T-helper 1 cell (primary cell): ENCODE results near the gene ORMDL3.

ENCODE experiments used
- DNase-seq, 5 donors: peaks; one replicate each; pipeline ENCODE4 v3.0.0-alpha.2; 2012 to 2020
- total RNA-seq, 4 donors: gene quantifications; one replicate each; lab custom pipeline; 2026; lab: John Stamatoyannopoulos, UW

The ORMDL3 gene, protein sequence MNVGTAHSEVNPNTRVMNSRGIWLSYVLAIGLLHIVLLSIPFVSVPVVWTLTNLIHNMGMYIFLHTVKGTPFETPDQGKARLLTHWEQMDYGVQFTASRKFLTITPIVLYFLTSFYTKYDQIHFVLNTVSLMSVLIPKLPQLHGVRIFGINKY
- 94.3 to 137 (median 109) reads per million in 4 donors for total RNA-seq

DNA sequence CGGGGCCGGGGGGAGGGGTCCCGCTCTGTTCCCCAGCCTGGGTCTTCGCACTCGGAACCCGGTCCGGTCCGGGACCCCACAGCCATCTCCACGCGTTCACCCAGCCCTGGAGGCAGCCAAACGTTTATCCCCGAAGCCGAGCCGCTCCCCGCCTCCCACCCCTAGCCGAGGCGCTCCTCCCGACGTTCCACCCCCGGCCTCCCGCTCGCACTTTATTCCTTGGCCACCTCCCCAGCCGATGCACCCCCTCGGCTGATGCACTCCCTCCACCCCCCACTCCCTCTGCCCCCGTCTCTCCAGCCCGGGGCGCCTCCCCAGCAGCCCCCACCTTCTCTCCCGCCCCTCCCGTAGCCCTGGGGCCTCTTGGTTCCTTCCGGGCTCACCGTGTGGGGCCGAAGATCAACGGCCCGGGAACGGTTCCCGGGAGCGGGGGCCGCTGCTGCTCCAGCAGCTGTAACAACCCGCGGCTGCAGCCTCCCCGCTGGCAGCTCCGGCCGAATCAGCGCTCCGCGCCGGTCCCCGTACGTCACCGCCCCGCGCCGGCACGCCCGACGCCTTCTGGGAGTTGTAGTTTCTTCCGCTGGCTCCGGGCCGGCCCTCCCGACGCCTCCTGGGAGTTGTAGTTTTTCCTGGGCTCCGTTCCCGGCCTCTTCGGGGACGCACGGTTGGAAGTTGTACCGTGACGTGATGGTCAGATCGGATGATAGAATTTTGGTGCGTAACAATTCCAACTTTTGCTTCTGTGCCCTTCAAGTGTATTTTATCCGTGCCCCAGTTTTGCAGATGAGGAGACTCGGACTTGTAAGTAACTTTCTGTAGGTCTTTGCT lies at the start of gene ORMDL3, which contains the start of gene LRRC3C:
ORMDL3 (minus strand) TSS at position 501 of the 828 bp plus-strand sequence. CDS start 3,398 bp downstream, outside the sequence.
LRRC3C (plus strand) TSS at position 632 of the 828 bp plus-strand sequence. CDS start 13,792 bp downstream, outside the sequence.
- peak; percentile 77 to 93 (median 86) for DNase-seq

DNA sequence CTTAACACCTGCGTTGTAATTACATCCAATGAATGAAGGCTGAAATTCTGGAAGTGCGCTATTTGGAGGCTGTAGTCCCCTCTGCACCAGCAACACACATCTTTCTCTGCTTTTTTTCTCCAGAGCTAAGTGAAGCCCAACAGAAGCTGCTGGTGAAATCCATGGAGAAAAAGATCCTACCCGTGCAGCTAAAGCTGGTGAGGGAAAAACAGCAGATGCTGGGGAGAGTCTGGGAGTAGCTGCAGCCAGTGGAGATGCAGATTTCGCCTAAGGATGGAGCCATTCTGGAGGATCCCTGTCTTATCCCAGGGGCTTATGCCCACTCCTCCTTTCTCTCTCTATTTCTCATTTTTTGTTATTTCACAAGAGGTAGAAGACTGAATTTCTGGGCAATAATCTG lies 48.4 kb upstream of the ORMDL3 start:
- no peak for DNase-seq

DNA sequence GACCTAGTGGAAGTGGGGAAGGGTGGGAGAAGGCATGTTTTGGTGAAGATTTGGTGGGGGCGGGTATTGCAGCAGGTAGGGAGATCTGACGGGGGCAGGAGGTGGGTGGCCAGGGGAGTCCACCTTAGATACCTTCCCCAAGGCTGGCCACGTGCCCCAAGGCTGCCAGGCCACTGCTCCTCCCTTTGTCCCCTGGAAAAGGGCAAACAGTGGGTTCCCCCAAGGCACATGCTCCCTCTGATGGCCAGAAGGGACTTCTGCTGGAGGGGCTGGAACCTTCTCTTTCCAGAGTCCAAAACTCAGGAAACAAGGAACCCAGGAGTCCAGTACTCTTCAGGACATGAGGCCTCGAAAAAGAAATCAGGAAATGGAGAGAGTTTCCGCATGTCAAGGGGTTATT lies 47.0 kb upstream of the ORMDL3 start:
- no peak for DNase-seq

DNA sequence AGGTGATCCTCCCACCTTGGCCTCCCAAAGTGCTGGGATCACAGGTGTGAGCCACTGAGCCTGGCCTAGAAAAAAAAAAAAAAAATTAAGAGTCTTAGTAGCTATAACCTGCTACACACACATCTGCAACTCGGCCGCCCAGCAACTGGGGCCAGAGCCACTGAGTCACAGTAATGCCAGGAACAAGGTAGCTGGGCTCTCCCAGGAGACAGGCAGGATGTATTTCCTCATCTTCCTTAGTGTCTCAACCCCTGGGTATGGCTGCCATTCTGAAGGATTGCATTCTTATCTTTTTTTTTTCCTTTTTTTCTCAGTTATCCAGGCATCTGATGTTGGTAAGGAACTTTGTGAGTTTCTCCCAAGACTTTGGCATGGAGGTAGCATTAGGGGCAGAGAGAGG lies 46.1 kb upstream of the ORMDL3 start:
- no peak for DNase-seq

DNA sequence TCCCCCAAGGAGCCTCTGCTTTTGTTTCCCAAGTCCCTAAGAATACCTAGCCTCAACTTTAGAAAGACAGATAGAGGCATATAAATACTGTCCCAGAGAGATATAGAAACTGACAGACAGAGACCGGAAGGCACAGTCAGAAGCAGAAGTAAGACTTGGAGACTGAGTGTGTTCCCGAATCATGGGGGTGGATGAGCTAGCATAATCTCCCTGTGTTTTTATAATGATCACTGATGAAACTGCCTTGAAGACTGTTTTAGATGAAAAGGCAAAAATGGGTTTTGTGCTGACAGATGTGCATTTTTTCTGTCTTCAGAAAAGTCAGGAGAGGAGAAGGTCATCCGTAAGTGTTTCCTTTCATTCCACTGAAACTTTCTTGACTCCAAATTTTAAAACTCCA lies 44.9 kb upstream of the ORMDL3 start:
- no peak for DNase-seq

DNA sequence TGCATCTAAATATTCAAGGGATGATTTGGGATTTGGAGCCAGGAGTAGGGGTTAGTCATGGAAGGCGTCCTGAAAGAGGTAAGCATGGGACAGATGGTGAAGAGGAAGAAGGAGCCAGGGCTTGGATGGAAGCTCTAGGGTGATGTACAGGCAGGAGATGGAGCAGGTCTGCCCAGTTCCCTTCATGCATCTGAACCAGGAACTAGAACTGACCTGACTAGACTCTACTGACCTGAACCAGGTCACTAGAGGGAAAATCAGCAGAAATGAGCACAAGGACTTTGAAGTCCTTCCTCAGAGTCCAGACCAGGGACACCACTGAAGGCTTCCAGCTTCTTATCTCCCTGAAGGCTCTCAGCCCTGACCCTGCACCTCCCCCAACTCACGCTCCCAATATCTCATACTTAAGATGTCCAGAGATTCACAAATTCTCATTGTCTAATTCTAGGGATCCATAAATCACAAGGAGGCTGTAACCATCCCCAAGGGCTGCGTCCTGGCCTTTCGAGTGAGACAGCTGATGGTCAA lies 43.7 kb upstream of the ORMDL3 start:
- no peak for DNase-seq

DNA sequence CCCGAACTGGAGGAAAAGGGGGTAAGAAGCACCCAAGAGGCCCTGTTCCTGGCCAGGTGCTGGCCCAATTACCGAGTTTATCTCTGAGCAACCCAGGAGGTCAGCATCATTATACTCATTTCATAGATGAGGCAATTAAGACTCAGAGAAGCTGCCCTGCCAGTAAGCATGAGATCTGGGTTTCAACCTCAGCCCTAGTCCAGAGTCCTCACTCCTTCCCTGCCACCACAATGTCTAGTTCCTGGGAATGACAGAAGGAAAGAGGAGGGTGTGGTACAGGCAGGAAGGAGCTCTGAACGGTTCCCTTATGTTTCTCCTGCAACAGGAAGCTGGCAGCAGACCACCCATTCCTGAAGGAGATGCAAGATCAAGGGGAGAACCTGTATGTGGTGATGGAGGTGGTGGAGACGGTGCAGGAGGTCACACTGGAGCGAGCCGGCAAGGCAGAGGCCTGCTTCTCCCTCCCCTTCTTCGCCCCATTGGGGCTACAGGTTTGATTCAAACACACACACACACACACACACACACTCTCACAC lies 42.8 kb upstream of the ORMDL3 start:
- DNase-seq: no peak

DNA sequence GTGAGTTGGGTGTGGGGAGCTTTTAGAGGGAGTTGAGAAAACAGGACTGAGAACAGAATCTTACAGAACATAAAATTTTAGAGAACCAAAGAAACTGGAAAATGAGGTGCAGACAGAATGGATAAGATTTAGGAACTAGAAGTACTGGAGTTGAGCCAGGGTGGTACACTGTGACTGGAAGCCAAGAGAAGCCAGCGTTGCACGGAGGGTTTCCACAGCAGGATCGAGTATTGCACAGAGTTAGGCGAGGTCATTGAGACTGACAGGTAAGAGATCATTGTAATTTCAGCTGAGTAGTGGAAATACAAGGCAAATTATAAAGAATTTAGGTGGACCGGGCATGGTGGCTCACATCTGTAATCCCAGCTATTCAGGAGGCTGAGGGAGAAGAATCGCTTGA lies 42.0 kb upstream of the ORMDL3 start:
- no peak for DNase-seq

DNA sequence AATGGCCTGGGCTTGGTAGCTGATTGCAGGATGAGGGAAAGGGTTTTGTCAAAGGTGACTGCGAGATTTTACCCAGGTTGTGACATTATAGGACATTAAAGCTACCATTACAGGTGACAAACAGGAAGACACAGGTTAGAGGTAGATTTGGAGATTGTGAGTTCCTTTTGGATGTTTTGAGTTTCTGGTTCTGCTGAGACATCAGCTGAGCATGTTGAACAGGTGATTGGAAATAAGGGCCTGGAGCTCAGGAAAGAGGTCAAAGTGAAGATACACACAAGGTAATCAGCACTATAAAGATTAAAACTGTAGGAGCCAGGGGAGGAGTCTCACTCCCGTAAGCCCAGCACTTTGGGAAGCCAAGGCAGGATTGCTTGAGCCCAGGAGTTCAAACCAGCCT lies 41.4 kb upstream of the ORMDL3 start:
- DNase-seq: no peak

DNA sequence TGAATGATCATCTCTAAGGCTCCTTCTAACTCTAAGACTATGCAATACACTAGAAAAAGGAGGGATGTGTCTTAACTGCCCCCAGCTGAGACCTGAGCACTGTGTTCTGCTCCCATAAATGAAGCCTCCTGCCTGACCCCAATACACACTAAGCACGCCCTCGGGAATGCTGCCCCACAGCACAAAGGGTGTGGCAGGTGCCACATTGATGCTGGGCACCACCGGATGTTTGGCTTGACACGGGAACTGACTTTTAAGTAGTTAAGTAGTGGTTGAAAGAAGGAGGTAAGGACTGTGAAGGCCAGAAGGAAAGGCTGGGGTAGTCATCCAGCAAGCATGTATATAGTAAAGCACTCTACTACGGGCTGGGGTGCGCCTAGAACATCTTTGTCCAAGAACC lies 39.4 kb upstream of the ORMDL3 start:
- no peak for DNase-seq

DNA sequence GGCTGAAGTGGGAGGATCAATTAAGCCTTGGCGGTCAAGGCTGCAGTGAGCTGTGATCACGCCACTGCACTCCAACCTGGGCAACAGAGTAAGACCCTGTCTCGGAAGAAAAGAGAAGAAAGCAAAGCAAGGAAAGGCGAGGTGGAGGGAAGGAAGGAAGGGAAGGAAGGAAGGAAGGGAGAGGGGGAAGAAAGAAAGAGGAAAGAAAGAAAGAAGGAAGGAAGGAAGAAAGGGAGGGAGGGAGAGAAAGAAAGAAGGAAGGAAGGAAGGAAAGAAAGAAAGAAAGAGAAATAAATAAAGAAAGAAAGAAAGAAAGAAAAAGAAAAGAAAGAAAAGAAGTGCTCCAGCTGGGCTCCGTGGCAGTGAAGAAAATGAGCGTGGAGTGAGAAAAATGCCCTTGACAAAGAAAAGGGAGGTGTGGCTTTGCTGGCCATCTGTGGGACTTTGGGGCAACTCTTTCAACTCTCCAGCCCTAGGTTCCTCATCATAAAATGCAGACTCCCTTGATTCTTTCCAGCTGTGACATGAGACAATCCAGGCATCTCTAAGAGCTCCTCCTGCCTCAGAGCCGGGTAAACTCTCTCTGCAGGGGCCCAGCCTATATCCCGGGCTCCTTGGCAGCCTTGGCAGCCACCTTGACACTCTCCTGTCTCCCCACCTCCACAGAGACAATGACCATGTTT lies 37.8 kb upstream of the ORMDL3 start:
- DNase-seq: no peak

DNA sequence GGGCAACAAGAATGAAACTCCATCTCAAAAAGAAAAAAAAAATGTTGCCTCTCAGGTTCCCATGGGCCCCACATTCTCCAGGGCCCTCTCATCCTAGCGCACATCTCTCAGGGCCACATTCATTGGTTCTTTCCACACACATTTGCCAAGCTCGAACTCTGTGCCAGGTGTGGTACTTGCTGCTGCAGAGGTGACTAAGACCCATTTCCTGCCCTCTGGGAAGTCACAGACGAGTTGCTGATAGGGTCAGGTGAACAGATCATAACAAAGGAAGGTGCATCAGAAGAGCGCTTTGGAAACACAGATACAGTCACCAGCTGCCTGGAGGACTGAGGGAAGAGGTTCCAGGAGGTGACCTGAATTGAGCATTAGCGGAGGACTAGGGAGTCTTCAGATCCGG lies 36.4 kb upstream of the ORMDL3 start:
- DNase-seq: peak in 1 of 5 donors; percentile 38

DNA sequence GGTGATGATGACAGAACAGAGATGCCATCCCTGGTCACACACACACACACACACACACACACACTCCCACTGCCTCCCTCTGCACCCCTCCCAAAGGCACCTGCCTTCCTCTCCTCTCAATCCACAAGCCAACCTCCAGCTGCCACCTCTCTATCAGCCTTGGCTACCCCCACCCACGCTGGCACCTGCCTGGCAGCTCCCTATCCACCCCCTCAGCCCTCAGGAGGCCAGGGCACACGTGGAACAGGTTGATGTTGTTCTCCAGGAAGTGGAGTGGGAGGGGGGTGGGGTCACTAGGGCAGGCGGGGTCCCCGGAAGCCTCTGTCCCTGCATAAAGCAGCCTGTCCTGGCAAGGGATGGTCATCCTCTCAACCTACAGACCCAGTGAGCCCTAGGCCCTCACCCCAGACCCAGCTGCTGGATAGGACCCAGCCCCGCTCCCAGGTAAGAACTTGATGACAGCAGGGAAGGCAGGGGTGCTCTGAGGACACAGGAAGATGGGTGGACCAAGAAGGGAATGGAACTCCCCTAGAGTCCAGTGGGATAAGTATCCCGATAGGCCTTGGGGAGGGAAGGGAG lies 35.3 kb upstream of the ORMDL3 start, which contains the start of gene GSDMA:
GSDMA (plus strand) TSS at position 363 of the 579 bp plus-strand sequence. CDS start 2,684 bp downstream, outside the sequence.
- DNase-seq: no peak

DNA sequence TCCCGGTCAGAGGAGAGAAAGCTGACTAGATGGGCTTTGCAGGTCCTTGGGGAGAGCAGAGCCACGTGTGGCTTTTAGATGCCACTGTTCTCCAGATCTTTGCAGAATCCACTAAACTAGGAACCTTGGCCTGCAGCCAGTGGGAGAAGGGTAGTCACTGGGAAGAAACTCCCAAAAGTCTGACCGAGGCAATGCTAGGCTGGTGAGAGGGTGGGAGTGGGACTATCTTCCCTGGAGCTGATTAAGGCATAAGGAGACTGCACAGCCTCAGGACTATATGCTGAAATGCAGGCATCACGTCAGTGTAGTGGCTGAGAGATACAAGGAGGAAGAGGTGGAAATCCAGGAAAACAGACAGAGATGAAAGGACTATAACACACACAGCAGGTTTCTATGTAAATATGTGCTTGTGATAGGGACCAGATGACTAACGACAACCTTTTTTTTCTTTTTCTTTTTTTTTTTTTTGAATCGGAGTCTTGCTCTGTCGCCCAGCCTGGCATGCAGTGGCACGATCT lies 33.2 kb upstream of the ORMDL3 start:
- DNase-seq: no peak

DNA sequence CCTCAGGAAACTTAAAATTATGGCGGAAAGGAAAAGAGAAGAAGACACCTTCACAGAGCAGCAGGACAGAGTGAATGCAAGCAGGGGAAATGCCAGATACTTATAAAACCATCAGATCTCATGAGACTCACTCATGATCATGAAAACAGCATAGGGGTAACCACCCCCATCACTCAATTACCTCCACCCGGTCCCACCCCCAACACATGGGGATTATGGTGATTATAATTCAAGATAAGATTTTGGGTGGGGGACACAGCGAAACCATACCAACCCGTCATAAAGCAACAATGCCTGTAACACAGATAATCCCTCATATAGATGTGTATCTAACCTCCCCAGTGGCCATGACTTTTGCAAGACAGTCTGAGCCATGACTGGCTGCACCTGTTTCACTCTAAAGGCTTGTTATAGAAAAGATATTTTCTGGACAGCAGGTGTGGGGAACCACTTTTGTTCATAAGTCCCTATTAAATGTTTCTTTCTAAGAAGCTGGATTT lies 28.4 kb upstream of the ORMDL3 start:
- DNase-seq: no peak

DNA sequence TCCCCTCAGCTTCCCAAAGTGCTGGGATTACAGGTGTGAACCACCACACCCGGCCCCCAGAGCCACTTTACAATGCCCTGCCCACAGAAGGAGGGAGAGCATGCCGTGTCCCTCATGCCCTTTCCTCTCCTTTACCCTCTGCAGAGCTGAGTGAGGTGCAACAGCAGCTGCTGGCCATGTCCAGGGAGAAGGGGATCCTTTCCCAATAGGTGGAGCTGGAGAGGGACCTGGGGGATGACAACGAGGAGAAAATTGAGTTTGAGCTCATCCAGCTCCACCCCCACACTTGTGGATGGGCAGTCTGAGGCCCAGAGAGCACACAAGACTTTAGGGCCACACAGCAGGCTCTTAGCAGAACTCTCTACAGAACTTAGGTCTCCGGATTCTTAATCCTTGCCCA lies 27.5 kb upstream of the ORMDL3 start:
- DNase-seq: no peak

DNA sequence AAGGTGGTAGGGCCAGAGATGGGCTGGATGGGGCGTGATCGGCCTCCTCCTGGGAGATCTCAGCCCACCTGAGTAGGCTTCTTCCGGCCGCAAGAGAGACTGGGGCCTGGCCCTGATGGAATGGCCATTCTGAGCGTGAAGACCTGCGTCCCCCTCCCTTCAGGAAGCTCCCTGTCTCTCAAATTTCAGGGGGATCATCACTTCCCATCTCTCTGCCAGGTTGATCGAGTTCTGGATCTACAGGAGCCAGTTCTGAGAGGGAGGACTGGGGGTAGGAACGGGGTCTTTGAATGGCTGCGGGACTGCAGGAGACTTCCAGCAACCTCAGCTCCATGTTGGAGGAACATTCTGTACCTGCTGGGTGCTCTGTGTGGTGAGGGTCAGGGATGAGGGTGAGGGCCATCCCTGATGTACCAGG lies 26.1 kb upstream of the ORMDL3 start:
- DNase-seq: no peak

DNA sequence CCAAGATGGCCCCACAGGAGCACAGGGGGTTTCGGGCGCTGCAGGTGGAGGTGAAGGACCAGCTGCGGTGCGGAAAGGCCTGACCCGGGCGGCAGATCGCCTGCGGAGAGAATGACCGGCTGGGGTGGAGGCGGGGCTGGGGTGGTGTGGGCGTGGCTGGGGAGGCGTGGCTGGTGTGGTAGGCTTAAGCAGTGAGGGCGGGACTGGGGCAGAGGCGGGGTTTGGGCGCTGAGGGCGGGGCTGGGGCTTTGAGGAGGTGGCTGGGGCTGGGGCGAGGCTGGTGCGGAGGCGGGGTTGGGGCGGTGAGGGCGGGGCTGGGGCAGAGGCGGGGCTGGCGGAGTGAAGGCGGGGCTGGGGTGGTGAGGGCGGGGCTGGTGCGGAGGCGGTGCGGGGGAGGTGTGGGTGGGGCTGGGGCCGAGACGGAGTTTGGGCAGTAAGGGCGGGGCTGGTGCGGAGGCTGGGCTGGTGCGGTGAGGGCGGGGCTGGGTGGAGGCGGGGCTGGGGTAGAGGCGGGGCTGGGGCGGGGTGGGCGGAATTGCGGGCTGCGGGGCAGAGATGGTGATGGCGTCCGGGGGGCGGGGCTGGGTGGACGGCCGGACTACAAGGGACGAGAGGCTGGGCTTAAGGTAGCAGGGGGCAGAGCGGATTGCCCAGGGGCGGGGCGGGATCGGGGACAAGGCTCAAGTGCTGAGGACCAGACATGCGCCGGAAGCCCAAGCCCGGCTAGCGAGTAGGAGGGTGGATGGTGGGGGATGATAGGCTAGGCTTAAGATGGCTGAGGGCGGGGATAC lies 25.5 kb upstream of the ORMDL3 start:
- DNase-seq: peak; percentile 93 to 98 (median 97)

DNA sequence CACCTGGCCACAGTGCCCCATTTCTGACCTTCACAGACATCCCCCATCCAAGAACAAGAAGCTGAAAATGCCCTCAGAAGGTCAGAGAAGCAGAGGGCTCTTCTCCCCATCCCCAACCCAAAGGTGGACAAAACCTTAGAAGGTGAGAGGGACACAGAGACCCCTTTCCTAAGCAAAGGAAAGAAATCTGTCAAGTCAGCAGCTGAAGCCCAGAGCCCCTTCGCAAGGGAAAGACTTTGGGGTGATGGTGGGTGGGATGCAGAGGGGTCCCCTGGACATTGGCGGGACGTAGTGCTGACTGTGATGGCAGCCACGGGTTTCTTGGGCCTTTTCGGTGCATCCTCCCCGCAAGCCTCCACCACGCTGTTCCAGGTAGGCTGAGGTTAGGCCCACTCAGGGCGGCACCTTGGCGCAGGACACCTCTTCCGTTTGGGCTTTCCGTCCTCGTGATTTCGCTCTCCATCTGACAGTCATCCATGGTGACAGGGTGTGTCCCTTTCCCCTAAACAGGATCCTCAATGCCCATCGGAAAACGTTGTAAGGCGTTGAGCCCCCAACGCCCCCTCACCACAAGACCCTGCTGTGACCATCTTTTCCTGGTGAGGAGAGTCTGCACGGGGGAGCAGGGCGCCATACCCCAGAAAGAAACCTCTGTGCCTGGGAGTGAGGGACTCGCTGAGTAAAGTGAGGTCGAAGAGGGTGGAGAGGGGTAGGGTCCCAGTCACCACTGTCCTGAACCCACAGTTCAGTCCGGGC lies 24.7 kb upstream of the ORMDL3 start:
- no peak for DNase-seq

DNA sequence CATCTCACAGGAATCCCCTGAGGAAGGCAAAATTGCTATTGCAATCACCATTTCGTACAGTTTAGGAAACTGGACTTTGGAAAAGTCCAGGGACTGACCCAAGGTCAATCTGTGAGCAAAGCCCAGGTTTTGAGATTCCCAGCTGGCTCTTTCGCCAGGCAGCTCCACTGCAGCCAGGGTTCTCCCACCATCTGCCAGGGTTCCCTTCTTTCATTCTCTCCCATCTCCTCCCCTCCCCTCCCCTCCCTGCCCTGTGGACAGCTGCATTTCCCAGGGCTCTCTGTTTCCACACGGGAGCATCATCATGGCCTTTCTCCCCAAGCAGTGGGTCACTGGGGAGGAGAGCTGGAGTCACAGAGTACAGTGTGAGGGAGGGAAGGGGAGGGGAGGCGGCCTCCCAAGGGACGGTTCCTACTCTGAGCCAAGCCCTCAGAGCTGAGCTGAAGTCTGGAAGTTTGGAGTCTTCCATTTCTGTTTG lies 23.5 kb upstream of the ORMDL3 start:
- no peak for DNase-seq
